Kidney capillary endothelial cell (primary cell): Measurements from ENCODE around the gene TRIM4.
"Not testable (repeated sequence)": the region's sequence is repeated elsewhere in the genome, so short reads cannot be mapped to it uniquely, and the experiment has no call there.

ENCODE experiments used
- DNase-seq: peaks from one replicate; pipeline ENCODE4 v3.0.0-alpha.2; 2018; ENCODE audit warnings: low spot score

Gene TRIM4

DNA sequence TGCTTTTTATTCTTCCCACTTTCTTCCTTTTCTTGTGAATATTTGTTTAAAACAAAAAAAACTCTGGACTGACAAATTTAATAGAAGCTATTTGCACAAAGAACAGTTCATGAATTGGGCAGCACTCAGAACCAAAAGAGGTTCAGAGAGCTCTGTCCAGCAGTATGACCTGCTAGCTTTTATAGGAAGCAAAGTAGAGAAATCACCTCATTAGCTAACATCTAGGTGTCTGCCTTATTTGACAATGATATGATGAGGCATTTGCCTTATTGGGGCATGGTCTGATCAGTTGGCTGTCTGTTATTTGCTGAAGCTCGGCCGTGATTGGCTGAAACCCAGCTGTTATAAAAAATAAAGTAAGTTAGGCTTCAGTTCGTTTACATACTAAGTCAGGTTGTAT, 819 bp upstream of the TRIM4 start:
- no peak for DNase-seq

DNA sequence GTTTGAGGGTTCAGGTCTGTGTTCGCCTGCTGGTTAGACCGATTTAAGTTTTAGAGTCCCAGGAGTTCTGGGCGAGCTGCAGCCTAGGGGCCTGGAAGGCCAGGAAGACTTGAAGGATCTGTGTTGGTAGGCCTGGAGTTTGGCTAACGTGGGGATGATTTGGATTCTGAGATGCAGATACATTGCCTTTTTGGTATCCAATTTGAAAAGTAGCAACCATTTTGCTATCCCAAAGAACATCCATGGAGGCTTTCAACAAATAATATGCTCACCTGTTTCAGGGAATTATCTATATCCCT, 433 bp upstream of the TRIM4 start:
- no peak for DNase-seq

DNA sequence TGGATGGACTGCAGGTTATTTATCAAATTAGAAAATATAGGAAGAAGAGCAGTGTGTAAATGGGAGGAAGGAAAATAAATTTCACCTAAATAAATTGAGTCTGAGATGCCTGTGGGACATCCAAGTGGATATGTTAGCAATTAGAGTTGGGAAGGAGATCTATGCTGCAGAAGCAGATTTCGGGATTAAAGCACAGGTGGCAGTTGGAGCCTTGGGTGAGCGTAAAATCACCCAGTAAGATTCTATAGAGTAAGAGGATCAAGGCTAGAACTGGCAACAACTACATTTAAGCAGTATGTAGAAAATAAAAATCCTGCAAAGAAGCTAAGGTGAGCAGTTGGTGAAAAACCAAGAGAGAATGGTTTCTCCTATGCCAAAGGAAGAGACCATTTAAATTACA, 8.4 kb downstream of the TRIM4 start:
- no peak for DNase-seq

DNA sequence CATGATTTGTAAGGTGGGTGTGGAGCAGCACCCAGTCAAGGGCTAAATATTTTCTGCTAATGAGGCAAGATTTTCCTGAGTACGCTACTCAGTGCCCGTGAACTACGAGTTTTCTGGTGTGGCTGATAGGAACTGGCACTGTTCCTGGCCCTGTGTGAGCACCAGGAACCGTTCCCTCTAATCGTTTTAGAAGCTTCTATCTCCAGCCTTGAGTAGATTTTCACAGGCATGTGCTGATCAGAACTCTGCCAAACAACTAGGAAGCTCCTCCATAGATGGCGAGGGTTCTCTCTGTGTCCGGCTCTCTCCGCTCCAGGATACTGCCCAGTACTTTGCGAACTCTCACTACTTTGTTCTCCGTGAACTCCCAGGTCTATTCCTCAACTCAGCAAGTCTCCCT, 17.7 kb downstream of the TRIM4 start:
- no peak for DNase-seq

DNA sequence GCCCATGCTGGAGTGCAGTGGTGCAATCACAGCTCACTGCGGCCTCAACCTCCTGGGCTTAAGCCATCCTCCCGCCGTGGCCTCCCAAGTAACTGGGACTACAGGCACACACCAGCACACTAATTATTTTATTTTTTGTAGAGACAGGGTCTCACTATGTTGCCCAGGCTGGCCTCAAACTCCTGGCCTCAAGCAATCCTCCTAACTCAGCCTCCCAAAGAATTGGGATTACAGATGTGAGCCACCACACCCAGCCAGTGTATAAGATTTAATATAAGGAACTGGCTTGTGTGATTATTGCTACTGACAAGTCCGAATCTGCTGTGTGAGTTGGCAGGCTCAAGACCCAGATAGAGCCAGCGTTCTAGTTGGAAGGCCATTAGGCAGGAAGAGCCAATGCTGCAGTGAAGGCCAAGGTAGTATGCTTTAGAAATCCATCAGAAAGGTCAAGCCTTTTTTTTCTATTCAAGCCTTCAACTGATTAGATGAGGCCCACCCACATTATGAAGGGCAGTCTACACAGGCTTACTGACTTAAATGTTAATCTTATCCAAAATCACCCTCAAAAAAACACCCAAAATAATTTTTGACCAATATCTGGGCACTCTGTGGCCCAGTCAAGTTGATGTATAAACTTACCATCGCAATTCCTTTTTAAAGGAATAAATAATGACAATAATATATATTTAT, 19.4 kb downstream of the TRIM4 start:
- DNase-seq = no peak

DNA sequence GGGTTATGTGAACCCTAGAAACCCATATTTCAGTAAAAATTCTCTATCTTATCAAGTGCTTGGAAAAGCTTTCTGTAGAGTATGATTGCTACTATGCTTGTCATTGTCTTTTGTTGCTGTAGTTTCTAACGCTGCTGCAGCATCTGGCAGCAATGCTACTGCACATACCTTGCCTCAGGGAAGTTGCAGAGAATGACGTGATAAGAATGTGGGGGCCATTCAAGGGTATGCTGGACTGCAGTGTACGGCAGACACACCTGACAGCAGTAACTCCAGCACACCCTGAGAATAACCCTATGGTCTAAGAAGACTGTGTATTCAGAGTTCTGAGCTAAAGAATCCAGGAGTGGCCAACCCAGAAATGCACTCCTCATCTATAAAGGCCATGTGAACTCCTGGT, 20.5 kb downstream of the TRIM4 start:
- no peak for DNase-seq

DNA sequence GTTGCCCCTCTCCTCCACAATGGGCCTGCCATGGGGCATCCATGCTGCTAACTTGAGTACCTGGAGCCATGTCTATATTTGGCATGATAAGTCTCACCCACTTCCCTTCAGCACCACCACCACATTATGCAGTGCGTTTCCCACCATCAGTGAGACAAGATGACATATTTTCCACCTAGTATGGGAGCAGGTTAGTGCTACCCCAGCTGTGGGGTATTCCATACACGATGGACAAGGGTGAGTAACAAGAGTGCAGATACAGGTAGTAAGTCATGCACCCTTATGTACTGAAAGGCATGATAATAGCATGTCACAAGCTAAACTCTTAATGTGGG, 21.3 kb downstream of the TRIM4 start:
- no peak for DNase-seq

DNA sequence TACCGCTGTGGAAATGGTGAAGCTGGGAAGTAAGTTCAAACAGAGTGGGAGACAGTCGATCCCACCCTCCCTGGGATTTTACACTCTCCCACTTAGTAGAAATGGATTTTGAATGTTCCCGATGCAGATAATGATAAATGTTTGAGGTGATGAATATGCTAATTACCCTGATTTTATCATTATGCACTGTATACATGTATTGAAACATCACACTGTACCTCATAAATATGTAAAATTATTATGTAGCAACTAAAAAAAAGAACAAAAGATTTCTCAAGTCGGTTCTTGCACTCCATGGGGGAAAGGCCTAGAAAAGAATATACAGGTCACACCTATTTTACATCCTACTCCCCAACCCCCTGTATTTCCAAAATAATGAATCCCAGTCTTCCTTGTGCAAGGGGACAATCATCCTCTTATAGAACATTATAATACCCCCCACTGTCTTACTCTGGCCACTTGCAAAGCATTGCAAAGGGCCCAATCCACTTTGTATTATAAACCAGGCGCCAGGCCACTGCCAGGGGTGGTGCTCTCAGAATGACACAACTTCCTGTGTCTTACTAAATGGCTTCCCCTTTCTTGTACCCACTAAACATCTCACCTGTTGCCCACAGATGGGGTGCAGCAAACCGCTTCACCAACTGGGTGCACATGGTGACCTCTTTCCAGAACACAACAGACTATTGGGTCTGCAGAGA, 21.9 kb downstream of the TRIM4 start:
- DNase-seq = no peak

DNA sequence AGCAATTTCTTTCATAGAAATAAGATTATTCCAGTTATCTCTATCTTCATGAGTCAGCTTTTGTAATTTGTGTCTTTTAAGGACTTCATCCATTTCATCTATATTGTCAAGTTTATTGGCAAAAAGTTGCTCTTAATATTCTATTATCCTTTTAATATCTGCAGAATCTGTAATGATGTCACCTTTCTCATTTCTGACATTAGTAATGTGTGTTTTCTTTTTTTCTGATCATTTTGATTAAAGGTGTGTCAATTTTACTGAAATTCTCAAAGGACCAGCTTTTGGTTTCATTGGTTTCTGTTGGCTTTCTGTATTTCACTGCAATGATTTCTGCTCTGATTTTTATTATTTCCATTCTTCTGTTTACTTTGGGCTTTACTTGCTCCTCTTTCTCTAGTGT, 24.6 kb downstream of the TRIM4 start:
- DNase-seq = no peak

DNA sequence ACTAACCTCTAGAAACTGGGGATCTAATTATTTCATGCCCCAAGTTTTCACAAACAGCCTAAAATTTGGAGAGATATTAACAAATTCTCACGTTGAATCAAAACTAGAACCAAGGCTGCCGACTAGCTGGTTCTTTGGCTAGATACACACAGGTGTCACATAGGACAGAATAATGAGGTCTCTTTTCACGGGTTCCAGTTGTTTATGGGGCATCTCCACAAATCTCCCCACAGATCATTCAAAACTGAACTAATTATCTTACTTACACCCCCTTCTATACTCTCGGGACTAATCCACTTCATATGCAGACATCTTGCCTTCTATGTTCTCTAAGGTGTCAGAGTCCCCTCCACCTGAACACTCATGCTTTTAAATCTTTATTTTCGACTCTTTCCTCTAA, 26.1 kb downstream of the TRIM4 start:
- no peak for DNase-seq

DNA sequence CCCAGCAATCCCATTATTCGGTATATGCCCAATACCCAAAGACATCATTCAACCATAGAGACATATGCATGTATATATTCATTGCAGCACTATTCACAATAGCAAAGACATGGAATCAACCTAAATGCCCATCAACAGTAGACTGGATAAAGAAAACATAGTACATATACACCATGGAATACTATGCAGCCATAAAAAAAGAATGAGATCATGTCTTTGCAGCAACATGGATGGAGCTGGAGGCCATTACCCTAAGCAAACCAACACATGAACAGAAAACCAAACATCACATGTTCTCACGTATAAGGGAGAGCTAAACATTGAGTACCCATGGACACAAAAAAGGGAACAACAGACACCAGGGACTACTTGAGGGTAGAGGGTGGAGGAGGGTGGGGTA, 29.0 kb downstream of the TRIM4 start:
- not testable (repeated sequence) for DNase-seq

DNA sequence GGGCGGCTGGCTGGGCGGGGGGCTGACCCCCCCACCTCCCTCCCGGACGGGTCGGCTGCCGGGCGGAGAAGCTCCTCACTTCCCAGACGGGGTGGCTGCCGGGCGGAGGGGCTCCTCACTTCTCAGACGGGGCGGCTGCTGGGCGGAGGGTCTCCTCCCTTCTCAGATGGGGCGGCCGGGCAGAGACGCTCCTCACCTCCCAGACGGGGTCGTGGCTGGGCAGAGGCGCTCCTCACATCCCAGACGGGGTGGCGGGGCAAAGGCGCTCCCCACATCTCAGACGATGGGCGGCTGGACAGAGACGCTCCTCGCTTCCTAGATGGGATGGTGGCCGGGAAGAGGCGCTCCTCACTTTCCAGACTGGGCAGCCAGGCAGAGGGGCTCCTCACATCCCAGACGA, 31.0 kb downstream of the TRIM4 start:
- DNase-seq = not testable (repeated sequence)

DNA sequence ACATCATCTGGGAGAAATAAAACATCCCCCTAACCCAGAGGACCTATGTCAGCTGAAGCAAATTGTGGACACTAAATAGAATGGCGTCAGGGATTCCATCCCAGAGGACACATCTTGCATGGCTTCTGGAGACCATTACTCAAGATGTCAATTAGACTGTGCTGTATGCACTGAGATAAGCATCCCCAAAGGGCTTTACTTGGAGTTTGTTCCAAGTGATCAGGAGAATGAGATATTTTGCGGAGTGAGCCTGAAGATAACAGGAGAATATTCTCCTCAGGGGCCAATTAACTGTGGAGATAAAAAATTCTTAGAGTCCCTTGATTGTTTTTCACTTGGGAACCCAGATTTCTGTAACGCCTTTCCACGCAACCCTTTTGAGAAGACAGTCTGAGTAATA, 38.0 kb downstream of the TRIM4 start:
- no peak for DNase-seq

DNA sequence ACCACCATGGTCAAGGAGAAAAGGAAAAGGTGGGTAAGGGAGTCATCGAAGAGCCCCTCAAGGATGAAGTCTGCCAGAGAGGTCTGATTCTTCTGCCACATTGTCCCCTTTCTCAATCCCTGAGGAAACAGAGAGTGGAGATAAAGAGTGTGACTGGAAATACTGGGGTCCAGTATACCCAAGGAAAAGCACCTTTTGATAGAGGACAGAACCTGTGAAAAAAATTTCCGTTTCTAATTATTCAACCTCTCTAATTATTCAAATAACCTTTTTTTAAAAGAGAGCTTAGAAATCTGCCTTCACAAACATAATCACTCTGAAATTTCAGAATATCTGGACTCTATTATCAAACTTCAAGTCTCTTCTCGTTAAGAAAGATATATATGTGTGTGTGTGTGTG, 42.4 kb downstream of the TRIM4 start, which contains the start of gene OR2AE1:
OR2AE1 (minus strand) TSS at position 101 of the 400 bp plus-strand sequence; CDS start at position 101, 0 bp downstream.
- DNase-seq = no peak

DNA sequence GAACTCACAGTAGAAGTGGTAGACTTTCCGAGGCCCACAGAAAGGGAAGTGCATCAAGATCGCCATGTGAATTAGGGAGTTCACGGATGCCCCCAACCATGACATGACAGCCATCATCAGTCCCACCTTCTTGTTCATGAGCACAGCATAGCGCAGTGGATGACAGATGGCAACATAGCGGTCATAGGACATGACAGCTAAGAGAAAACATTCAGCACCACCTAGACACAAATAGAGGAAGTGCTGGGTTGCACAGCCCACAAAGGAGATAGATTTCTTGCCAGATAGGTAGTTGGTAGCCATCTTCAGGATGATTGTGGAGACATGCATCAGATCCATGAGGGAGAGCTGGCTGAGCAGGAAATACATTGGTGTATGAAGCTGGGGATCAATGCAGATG, 42.8 kb downstream of the TRIM4 start:
- DNase-seq = no peak

DNA sequence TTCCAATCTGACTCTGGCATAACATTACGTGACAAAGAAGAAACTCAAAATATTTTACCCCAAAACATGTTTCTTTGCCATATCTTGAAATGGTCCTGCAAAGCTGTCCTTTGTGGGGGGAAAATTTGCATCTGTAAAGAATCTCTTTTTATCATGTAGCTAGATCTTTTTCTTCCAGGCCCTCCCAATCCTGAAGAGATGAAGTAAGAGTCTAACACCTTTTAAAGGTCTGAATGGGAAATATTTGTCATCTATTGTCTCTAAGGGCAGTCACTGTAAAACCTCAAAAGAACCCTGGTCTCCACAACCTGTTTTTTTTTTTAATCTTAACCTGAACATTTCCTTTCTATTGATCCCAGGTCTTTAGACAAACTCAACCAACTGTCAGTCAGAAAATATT, 51.1 kb downstream of the TRIM4 start:
- no peak for DNase-seq

DNA sequence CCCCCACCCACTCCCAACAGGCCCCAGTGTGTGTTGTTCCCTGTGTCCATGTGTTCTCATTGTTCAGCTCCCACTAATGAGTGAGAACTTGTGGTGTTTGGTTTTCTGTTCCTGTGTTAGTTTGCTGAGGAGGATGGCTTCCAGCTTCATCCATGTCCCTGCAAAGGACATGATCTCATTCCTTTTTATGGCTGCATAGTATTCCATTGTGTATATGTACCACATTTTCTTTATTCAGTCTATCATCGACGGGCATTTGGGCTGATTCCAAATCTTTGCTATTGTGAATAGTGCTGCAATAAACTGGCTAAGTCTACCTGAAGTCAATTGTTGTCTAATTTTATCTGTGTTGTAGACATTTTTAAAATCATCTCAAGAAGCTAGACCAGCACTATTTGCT, 51.9 kb downstream of the TRIM4 start:
- DNase-seq = not testable (repeated sequence)

DNA sequence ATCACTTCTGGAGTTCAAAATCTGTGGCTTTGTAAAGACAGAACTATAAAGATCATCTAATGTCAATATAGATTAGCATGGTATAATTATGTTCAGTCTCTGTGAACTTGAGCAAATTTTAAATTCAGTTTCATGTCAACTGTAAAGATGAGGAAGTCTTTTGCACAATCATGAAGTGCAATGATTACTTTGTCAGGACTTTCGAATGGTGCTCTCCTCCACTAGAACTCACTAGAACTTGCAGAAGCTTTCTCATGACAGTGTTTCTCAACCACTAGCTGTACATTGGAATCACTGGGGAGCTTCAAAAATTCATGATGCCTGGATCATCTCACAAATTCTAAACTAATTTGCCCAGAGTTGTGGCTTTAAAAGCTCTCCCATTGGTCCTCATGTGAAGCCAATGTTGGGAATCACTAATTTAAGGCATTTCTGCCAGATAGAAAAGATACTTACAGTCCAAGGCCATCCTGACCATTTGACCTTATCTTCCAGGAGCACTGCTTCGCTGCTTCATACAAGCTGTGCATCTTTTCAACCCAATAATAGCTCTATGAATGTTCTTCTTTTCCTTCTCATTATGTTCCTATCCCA, 55.4 kb downstream of the TRIM4 start:
- DNase-seq = no peak

DNA sequence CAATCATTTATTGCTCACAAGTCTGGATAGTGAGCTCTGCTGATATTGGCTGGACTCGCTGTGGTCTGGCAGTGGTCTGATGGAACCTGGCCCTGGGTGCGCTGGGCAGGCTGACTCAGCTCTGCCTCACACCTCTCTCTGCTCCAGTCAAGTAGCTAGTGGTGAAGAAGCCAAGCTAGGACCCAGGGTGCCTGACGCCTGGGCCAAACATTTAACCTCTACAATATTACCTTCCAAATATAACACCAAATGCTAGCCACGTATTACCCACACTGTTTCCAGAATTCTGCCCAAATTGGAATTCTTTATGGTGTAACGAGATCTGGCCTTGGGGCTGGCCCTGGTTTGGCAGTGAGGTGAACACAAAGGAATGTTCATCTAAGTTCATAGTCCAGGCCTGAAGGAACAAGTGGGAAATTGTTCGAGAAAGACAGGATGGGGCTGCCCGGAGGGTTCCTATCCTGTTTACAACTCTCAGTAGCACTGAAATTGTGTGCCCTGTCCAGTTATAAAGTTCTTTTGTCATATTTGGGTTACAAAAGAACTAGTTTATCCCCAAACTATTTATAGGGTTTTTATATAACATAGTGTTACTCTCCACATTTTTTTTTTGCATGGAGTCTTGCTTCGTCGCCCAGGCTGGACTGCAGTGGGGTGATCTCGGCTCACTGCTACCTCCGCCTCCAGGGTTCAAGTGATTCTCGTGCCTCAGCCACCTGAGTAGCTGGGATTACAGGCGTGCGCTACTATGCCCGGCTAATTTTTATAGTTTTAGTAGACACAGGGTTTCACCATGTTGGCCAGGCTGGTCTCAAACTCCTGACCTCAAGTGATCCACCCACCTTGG, 58.8 kb downstream of the TRIM4 start:
- no peak for DNase-seq

DNA sequence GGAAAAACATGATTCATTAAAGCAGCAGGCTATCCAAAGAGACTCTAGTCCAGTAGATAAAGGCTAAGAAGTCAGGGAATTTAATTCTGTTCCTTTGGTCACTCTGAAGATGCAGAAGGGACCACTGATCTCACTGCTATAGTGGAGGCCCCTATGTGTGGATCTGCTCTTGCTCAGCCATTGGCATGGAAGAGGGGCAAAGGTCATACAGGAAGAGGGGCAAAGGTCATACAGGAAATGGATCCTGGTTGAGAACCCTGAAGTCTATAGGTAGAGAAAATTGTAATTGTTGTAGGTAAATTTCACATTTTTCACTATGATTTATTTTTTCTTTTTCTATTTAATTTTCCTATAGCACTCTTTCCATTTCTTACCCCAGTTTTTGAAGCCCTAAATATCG, 64.1 kb downstream of the TRIM4 start:
- DNase-seq = no peak

DNA sequence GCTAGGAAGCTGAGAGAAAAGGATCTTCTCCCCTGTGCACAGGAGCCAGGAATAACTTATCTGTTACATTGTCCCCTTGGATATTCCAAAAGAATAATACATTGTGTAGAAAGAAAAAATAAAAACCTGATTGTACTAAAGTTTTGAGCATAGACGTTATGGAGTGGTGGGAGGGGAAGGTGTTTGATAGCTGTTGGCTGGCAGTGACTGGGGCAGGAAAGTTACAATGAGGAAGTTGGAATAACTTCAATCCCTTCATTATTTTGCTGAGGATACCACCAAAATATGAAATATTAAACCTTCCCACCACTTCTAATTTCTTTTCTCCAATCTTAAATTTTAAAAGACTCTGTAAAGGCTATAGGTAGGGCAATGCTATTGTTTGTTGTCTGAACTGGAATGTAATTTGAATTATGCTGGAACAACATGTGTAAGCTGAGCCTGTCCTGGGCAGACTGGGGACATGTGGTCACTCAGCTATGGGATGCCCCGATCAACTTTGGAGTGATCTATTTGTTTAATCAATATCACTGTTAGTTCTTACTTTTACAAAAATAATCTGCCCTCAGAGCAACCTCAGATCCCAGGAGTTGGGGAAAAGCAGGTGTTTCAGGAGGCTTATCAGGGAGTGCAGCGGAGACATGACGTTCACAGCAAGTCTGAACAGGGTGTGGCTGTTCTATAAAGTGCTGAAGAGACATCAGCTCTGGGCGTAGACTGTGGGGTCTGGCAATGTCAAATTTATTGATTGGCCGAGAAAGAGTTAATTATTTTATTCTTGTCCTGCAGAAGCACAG, 70.7 kb downstream of the TRIM4 start:
- DNase-seq = no peak

DNA sequence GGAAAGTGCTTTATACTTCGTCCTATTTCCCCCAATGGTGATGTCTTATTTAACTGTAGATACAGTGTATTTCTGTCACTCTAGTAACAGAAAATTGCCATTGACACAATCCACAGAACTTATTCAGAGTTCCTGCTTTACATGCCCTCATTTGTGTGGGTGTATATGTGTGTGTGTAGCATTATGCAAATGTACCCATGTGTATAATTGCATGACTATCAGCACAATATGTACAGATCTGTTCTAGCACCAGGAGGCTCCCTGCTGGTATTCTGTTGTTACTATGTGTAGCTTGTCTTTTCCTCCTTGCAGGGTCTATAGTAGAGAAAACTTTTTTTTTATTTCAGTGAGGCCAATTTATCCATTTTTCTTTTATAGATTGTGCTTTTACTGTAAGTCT, 75.0 kb downstream of the TRIM4 start:
- DNase-seq = no peak
